ENCODE results near the gene USP48.

Gene USP48

GRCh38 chr1:21706151-21706835 lies 76.7 kb downstream of the USP48 start:
- no peak overlapping the region for H3K4me3 ChIP-seq (ENCODE audit: low read depth in 1 of 5, low read length in 5 of 5)
- H3K4me1 ChIP-seq (ENCODE audit: control insufficient read depth in 5 of 5, insufficient read depth in 5 of 5, low read length in 5 of 5), result peaks cover 2 to 12% (median 4%) of the 10 kb centered on the region in 5 donors
- no peaks in the 10 kb centered on the region for H3K27me3 ChIP-seq (ENCODE audit: control insufficient read depth in 5 of 5, insufficient read depth in 4 of 5, low read length in 5 of 5)
- no peak overlapping the region for H3K9ac ChIP-seq (ENCODE audit: low read length in 5 of 5)
- H3K9me3 ChIP-seq (ENCODE audit: control insufficient read depth in 5 of 5, low read length in 5 of 5), result no peaks in the 10 kb centered on the region
- peaks cover 34 to 54% (median 40%) of the 10 kb centered on the region in 5 donors for H3K36me3 ChIP-seq (ENCODE audit: control insufficient read depth in 5 of 5, insufficient read depth in 5 of 5, low read length in 5 of 5)
- peak overlapping the region; percentile 71 for H3K27ac ChIP-seq (ENCODE audit: low read depth, low read length)

- Histone ChIP-seq H3K27ac (ENCODE audit: low read depth, low read length) (no peak overlapping the region), H3K9ac (ENCODE audit: low read length in 5 of 5) (no peak overlapping the region), H3K27me3 (ENCODE audit: control insufficient read depth in 5 of 5, insufficient read depth in 4 of 5, low read length in 5 of 5) (no peaks in the 10 kb centered on the region), H3K4me1 (ENCODE audit: control insufficient read depth in 5 of 5, insufficient read depth in 5 of 5, low read length in 5 of 5) (peaks cover 2 to 12% (median 4%) of the 10 kb centered on the region in 5 donors), H3K36me3 (ENCODE audit: control insufficient read depth in 5 of 5, insufficient read depth in 5 of 5, low read length in 5 of 5) (peaks cover 34 to 57% (median 45%) of the 10 kb centered on the region in 5 donors), H3K9me3 (ENCODE audit: control insufficient read depth in 5 of 5, low read length in 5 of 5) (no peaks in the 10 kb centered on the region), H3K4me3 (ENCODE audit: low read depth in 1 of 5, low read length in 5 of 5) (no peak overlapping the region)
Observed at GRCh38 chr1:21705303-21705980, 77.5 kb downstream of the USP48 start.

DNA sequence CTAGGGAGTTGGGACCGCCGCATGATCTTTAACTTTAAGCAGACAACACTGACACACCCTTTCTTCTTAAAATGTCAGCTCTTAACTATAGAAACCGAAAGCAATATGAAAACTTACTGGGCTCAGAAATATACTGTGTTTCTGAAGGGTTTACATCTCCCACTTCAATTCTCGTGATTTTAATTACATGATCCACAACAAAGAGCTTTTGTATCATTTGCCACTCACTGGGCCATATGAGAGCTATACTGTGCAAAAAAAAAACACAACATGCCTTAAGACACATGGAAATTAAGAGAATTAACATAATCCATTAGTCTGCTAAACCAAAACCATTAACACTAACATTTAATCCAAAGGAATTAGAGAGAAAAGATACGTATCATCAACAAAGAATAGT lies 78.8 kb downstream of the USP48 start:
- Histone ChIP-seq H3K27ac (ENCODE audit: low read depth, low read length) (no peak overlapping the region), H3K9me3 (ENCODE audit: control insufficient read depth in 5 of 5, low read length in 5 of 5) (no peaks in the 10 kb centered on the region), H3K27me3 (ENCODE audit: control insufficient read depth in 5 of 5, insufficient read depth in 4 of 5, low read length in 5 of 5) (no peaks in the 10 kb centered on the region), H3K9ac (ENCODE audit: low read length in 5 of 5) (no peak overlapping the region), H3K4me1 (ENCODE audit: control insufficient read depth in 5 of 5, insufficient read depth in 5 of 5, low read length in 5 of 5) (peaks cover 2 to 12% (median 4%) of the 10 kb centered on the region in 5 donors), H3K36me3 (ENCODE audit: control insufficient read depth in 5 of 5, insufficient read depth in 5 of 5, low read length in 5 of 5) (peaks cover 33 to 60% (median 53%) of the 10 kb centered on the region in 5 donors), H3K4me3 (ENCODE audit: low read depth in 1 of 5, low read length in 5 of 5) (no peak overlapping the region)

DNA sequence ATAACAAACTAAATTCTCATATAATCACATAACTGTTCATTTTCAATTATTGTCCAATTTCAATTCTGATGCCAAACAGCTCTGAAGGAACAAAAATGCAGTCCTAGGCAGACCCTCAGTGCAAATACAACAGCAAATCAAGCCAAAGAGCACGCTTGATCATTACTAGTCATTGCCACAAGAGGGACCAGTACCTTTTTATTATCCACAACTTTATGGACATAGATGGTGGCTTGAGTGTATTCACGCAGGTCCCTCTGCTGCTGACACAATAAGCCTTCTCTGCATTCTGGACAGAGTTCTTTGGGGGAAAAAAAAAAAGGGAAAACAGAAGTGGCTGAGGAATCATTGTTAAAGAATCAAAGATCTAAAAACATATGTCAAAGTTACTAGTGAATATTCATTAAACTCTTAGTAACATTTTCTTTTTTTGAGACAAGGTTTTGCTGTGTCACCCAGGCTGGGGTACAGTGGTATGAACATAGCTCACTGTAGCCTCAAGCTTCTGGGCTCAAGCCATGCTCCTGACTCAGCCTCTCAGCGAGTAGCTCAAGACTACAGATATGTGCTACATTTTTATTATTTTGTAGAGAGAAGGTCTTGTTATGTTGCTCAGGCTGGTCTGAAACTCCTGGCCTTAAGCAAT lies 79.5 kb downstream of the USP48 start:
- peaks cover 32 to 65% (median 53%) of the 10 kb centered on the region in 5 donors for H3K36me3 ChIP-seq (ENCODE audit: control insufficient read depth in 5 of 5, insufficient read depth in 5 of 5, low read length in 5 of 5)
- H3K27me3 ChIP-seq (ENCODE audit: control insufficient read depth in 5 of 5, insufficient read depth in 4 of 5, low read length in 5 of 5), result no peaks in the 10 kb centered on the region
- no peaks in the 10 kb centered on the region for H3K9me3 ChIP-seq (ENCODE audit: control insufficient read depth in 5 of 5, low read length in 5 of 5)
- H3K9ac ChIP-seq (ENCODE audit: low read length in 5 of 5), result no peak overlapping the region
- peaks cover 2 to 12% (median 4%) of the 10 kb centered on the region in 5 donors for H3K4me1 ChIP-seq (ENCODE audit: control insufficient read depth in 5 of 5, insufficient read depth in 5 of 5, low read length in 5 of 5)
- H3K27ac ChIP-seq (ENCODE audit: low read depth, low read length), result no peak overlapping the region
- no peak overlapping the region for H3K4me3 ChIP-seq (ENCODE audit: low read depth in 1 of 5, low read length in 5 of 5)

- Histone ChIP-seq H3K36me3 (ENCODE audit: control insufficient read depth in 5 of 5, insufficient read depth in 5 of 5, low read length in 5 of 5) (peaks cover 32 to 59% (median 51%) of the 10 kb centered on the region in 5 donors), H3K4me3 (ENCODE audit: low read depth in 1 of 5, low read length in 5 of 5) (no peak overlapping the region), H3K9me3 (ENCODE audit: control insufficient read depth in 5 of 5, low read length in 5 of 5) (no peaks in the 10 kb centered on the region), H3K4me1 (ENCODE audit: control insufficient read depth in 5 of 5, insufficient read depth in 5 of 5, low read length in 5 of 5) (peaks cover 2 to 12% (median 4%) of the 10 kb centered on the region in 5 donors), H3K27ac (ENCODE audit: low read depth, low read length) (no peak overlapping the region), H3K9ac (ENCODE audit: low read length in 5 of 5) (peak overlapping the region in 1 of 5 donors; percentile 6), H3K27me3 (ENCODE audit: control insufficient read depth in 5 of 5, insufficient read depth in 4 of 5, low read length in 5 of 5) (no peaks in the 10 kb centered on the region)
Observed at GRCh38 chr1:21702780-21703179, 80.2 kb downstream of the USP48 start.

DNA sequence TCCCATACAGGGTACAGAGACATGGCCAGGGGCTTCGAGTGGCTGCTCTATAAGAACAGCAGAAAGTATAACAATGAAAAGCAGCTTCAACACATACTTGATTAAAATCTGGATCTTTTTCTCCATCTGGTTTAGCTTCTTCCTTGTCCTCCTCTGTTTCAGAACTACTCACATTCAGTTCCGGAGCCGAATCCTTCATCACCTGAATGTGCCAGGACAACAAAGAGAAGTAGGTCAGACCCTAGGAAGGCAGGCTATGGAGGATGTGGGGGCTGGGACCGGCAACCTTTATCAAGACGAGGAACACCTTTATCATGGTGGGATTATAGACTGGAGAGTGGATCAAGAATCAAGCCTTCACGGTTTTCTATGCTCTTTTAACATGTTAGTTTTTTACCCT lies 81.5 kb downstream of the USP48 start:
- H3K9me3 ChIP-seq (ENCODE audit: control insufficient read depth in 5 of 5, low read length in 5 of 5), result no peaks in the 10 kb centered on the region

GRCh38 chr1:21700094-21700493 lies 82.9 kb downstream of the USP48 start:
- Histone ChIP-seq H3K27ac (ENCODE audit: low read depth, low read length) (no peak overlapping the region), H3K36me3 (ENCODE audit: control insufficient read depth in 5 of 5, insufficient read depth in 5 of 5, low read length in 5 of 5) (peaks cover 29 to 68% (median 48%) of the 10 kb centered on the region in 5 donors), H3K4me3 (ENCODE audit: low read depth in 1 of 5, low read length in 5 of 5) (no peak overlapping the region)

More for the DNA sequence above, 81.5 kb downstream of the USP48 start:
- no peak overlapping the region for H3K27ac ChIP-seq (ENCODE audit: low read depth, low read length)
- H3K4me1 ChIP-seq (ENCODE audit: control insufficient read depth in 5 of 5, insufficient read depth in 5 of 5, low read length in 5 of 5), result peaks cover 0 to 9% (median 1%) of the 10 kb centered on the region in 5 donors
- peaks cover 32 to 63% (median 52%) of the 10 kb centered on the region in 5 donors for H3K36me3 ChIP-seq (ENCODE audit: control insufficient read depth in 5 of 5, insufficient read depth in 5 of 5, low read length in 5 of 5)
- no peak overlapping the region for H3K9ac ChIP-seq (ENCODE audit: low read length in 5 of 5)
- no peak overlapping the region for H3K4me3 ChIP-seq (ENCODE audit: low read depth in 1 of 5, low read length in 5 of 5)
- no peaks in the 10 kb centered on the region for H3K27me3 ChIP-seq (ENCODE audit: control insufficient read depth in 5 of 5, insufficient read depth in 4 of 5, low read length in 5 of 5)

DNA sequence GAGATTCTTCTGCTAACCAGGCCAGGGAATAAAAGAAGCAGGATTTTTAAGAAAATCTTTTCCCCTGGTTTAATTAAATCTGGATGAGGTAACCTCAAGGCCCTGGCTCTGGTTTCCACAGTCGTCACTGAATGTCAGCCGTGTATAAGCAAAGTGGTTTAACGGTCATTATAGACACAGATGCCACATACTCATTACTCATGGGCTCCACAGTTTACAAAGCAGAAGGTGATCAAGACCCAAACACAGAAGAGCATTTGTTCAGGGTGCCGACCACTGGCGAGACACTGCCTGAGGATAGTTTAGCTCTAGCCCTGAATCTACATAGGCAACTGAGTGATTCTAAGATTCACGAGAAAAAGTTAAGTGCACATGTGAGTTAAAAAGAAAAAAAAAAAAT lies 86.0 kb downstream of the USP48 start:
- H3K4me3 ChIP-seq (ENCODE audit: low read depth in 1 of 5, low read length in 5 of 5), result no peak overlapping the region
- peaks cover 24 to 66% (median 46%) of the 10 kb centered on the region in 5 donors for H3K36me3 ChIP-seq (ENCODE audit: control insufficient read depth in 5 of 5, insufficient read depth in 5 of 5, low read length in 5 of 5)
- no peaks in the 10 kb centered on the region for H3K4me1 ChIP-seq (ENCODE audit: control insufficient read depth in 5 of 5, insufficient read depth in 5 of 5, low read length in 5 of 5)
- H3K27me3 ChIP-seq (ENCODE audit: control insufficient read depth in 5 of 5, insufficient read depth in 4 of 5, low read length in 5 of 5), result no peaks in the 10 kb centered on the region
- no peak overlapping the region for H3K9ac ChIP-seq (ENCODE audit: low read length in 5 of 5)
- no peak overlapping the region for H3K27ac ChIP-seq (ENCODE audit: low read depth, low read length)
- no peaks in the 10 kb centered on the region for H3K9me3 ChIP-seq (ENCODE audit: control insufficient read depth in 5 of 5, low read length in 5 of 5)

More at GRCh38 chr1:21700094-21700493, 82.9 kb downstream of the USP48 start:
- no peaks in the 10 kb centered on the region for H3K9me3 ChIP-seq (ENCODE audit: control insufficient read depth in 5 of 5, low read length in 5 of 5)
- H3K27me3 ChIP-seq (ENCODE audit: control insufficient read depth in 5 of 5, insufficient read depth in 4 of 5, low read length in 5 of 5), result no peaks in the 10 kb centered on the region
- peaks cover 0 to 5% (median 0%) of the 10 kb centered on the region in 5 donors for H3K4me1 ChIP-seq (ENCODE audit: control insufficient read depth in 5 of 5, insufficient read depth in 5 of 5, low read length in 5 of 5)
- H3K9ac ChIP-seq (ENCODE audit: low read length in 5 of 5), result no peak overlapping the region

- no peaks in the 10 kb centered on the region for H3K4me1 ChIP-seq (ENCODE audit: control insufficient read depth in 5 of 5, insufficient read depth in 5 of 5, low read length in 5 of 5)
- peaks cover 26 to 69% (median 45%) of the 10 kb centered on the region in 5 donors for H3K36me3 ChIP-seq (ENCODE audit: control insufficient read depth in 5 of 5, insufficient read depth in 5 of 5, low read length in 5 of 5)
- no peaks in the 10 kb centered on the region for H3K9me3 ChIP-seq (ENCODE audit: control insufficient read depth in 5 of 5, low read length in 5 of 5)
- no peak overlapping the region for H3K4me3 ChIP-seq (ENCODE audit: low read depth in 1 of 5, low read length in 5 of 5)
- no peak overlapping the region for H3K27ac ChIP-seq (ENCODE audit: low read depth, low read length)
- H3K9ac ChIP-seq (ENCODE audit: low read length in 5 of 5), result no peak overlapping the region
- H3K27me3 ChIP-seq (ENCODE audit: control insufficient read depth in 5 of 5, insufficient read depth in 4 of 5, low read length in 5 of 5), result no peaks in the 10 kb centered on the region
Observed at GRCh38 chr1:21693732-21694131, 89.2 kb downstream of the USP48 start.

DNA sequence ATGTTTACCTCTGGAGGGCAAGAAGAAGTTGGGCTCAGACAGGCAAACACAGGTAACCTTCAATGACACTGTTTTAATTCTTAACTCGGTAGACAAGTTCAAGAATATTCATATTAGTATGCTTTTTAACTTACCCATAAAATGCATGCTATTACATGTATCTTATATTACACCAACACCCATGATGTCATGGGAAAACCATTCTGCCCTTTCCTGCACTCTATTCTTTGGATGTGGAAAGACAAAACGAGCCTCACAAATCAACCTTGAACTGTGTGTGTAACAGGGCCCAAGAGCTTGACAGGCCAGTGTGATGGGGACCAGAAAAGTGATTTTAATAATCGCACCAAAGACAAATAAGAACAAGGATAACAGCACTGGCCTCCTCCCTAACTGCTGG lies 91.2 kb downstream of the USP48 start:
- Histone ChIP-seq H3K4me1 (ENCODE audit: control insufficient read depth in 5 of 5, insufficient read depth in 5 of 5, low read length in 5 of 5) (no peaks in the 10 kb centered on the region), H3K9ac (ENCODE audit: low read length in 5 of 5) (no peak overlapping the region), H3K9me3 (ENCODE audit: control insufficient read depth in 5 of 5, low read length in 5 of 5) (no peaks in the 10 kb centered on the region), H3K27me3 (ENCODE audit: control insufficient read depth in 5 of 5, insufficient read depth in 4 of 5, low read length in 5 of 5) (no peaks in the 10 kb centered on the region), H3K4me3 (ENCODE audit: low read depth in 1 of 5, low read length in 5 of 5) (no peak overlapping the region), H3K36me3 (ENCODE audit: control insufficient read depth in 5 of 5, insufficient read depth in 5 of 5, low read length in 5 of 5) (peaks cover 35 to 82% (median 55%) of the 10 kb centered on the region in 5 donors), H3K27ac (ENCODE audit: low read depth, low read length) (no peak overlapping the region)
